Effector memory CD4-positive, alpha-beta T cell (primary cell): Measurements from ENCODE around the gene CHST15.

ENCODE experiments used
- DNase-seq, 3 donors: peaks; one replicate each; pipeline ENCODE4 v3.0.0-alpha.2; 2020
- H3K27ac ChIP-seq: 2 replicates; pipeline ENCODE4 v1.7.0; 2013; ENCODE audit warnings: mild to moderate bottlenecking, low read length, moderate library complexity; ENCODE audit not compliant: insufficient read depth, poor library complexity, severe bottlenecking
- H3K27me3 ChIP-seq: replicated peaks from 2 replicates; pipeline ENCODE4 v1.7.0; 2013; ENCODE audit warnings: mild to moderate bottlenecking, low read length; ENCODE audit not compliant: insufficient read depth, control insufficient read depth, poor library complexity, severe bottlenecking
- H3K36me3 ChIP-seq: 2 replicates; pipeline ENCODE4 v1.7.0; 2013; ENCODE audit warnings: mild to moderate bottlenecking, low read length, moderate library complexity; ENCODE audit not compliant: control insufficient read depth, insufficient read depth
- H3K4me1 ChIP-seq: 2 replicates; pipeline ENCODE4 v1.7.0; 2013; ENCODE audit warnings: low read length, mild to moderate bottlenecking; ENCODE audit not compliant: control insufficient read depth, insufficient read depth, poor library complexity, severe bottlenecking
- H3K4me3 ChIP-seq: 2 replicates; pipeline ENCODE4 v1.7.0; 2013; ENCODE audit warnings: low read length, low read depth, mild to moderate bottlenecking; ENCODE audit not compliant: insufficient read depth, poor library complexity, severe bottlenecking
- H3K9me3 ChIP-seq: 2 replicates; pipeline ENCODE4 v1.7.0; 2013; ENCODE audit warnings: mild to moderate bottlenecking, low read length, moderate library complexity; ENCODE audit not compliant: control insufficient read depth

CHST15 gene

GRCh38 chr10:124025152-124025551 lies 68.2 kb downstream of the CHST15 start:
- no peak overlapping the region for H3K27ac ChIP-seq
- no peak for DNase-seq
- H3K27me3 ChIP-seq = no peaks in the 10 kb centered on the region
- no peaks in the 10 kb centered on the region for H3K9me3 ChIP-seq
- H3K4me1 ChIP-seq = no peaks in the 10 kb centered on the region
- H3K36me3 ChIP-seq = no peaks in the 10 kb centered on the region
- H3K4me3 ChIP-seq = no peak overlapping the region

GRCh38 chr10:124022066-124022465 lies 71.3 kb downstream of the CHST15 start:
- no peak for DNase-seq
- Histone ChIP-seq H3K27ac (no peak overlapping the region), H3K4me1 (no peaks in the 10 kb centered on the region), H3K9me3 (no peaks in the 10 kb centered on the region), H3K36me3 (no peaks in the 10 kb centered on the region), H3K4me3 (no peak overlapping the region), H3K27me3 (no peaks in the 10 kb centered on the region)

- DNase-seq = no peak
- no peaks in the 10 kb centered on the region for H3K36me3 ChIP-seq
- no peak overlapping the region for H3K4me3 ChIP-seq
- H3K9me3 ChIP-seq = no peaks in the 10 kb centered on the region
- no peaks in the 10 kb centered on the region for H3K27me3 ChIP-seq
- H3K4me1 ChIP-seq = no peaks in the 10 kb centered on the region
- H3K27ac ChIP-seq = no peak overlapping the region
These were observed 72.2 kb downstream of the CHST15 start for GRCh38 chr10:124020981-124021815.

GRCh38 chr10:124019886-124020797 lies 73.3 kb downstream of the CHST15 start:
- DNase-seq = no peak
- no peak overlapping the region for H3K27ac ChIP-seq
- no peaks in the 10 kb centered on the region for H3K9me3 ChIP-seq
- H3K27me3 ChIP-seq = no peaks in the 10 kb centered on the region
- H3K36me3 ChIP-seq = no peaks in the 10 kb centered on the region
- no peaks in the 10 kb centered on the region for H3K4me1 ChIP-seq
- H3K4me3 ChIP-seq = no peak overlapping the region

- no peaks in the 10 kb centered on the region for H3K27me3 ChIP-seq
- no peaks in the 10 kb centered on the region for H3K9me3 ChIP-seq
- H3K36me3 ChIP-seq = no peaks in the 10 kb centered on the region
- H3K27ac ChIP-seq = no peak overlapping the region
- H3K4me3 ChIP-seq = no peak overlapping the region
- DNase-seq = no peak
- H3K4me1 ChIP-seq = no peaks in the 10 kb centered on the region
These were observed 74.4 kb downstream of the CHST15 start for GRCh38 chr10:124018886-124019525.

GRCh38 chr10:124017729-124018128 lies 75.7 kb downstream of the CHST15 start:
- no peaks in the 10 kb centered on the region for H3K27me3 ChIP-seq

GRCh38 chr10:124016804-124017375 lies 76.5 kb downstream of the CHST15 start:
- H3K27ac ChIP-seq = no peak overlapping the region
- no peaks in the 10 kb centered on the region for H3K4me1 ChIP-seq
- H3K27me3 ChIP-seq = no peaks in the 10 kb centered on the region
- H3K9me3 ChIP-seq = no peaks in the 10 kb centered on the region
- no peak overlapping the region for H3K4me3 ChIP-seq
- no peaks in the 10 kb centered on the region for H3K36me3 ChIP-seq
- DNase-seq = no peak

More at GRCh38 chr10:124017729-124018128, 75.7 kb downstream of the CHST15 start:
- H3K27ac ChIP-seq = no peak overlapping the region
- no peaks in the 10 kb centered on the region for H3K9me3 ChIP-seq
- no peaks in the 10 kb centered on the region for H3K4me1 ChIP-seq
- no peaks in the 10 kb centered on the region for H3K36me3 ChIP-seq
- no peak for DNase-seq
- H3K4me3 ChIP-seq = no peak overlapping the region

- H3K27ac ChIP-seq = no peak overlapping the region
- no peaks in the 10 kb centered on the region for H3K27me3 ChIP-seq
- H3K4me1 ChIP-seq = no peaks in the 10 kb centered on the region
- no peaks in the 10 kb centered on the region for H3K9me3 ChIP-seq
- no peak for DNase-seq
- H3K4me3 ChIP-seq = no peak overlapping the region
- H3K36me3 ChIP-seq = no peaks in the 10 kb centered on the region
These were observed 77.4 kb downstream of the CHST15 start for GRCh38 chr10:124015991-124016390.

- H3K27me3 ChIP-seq = no peaks in the 10 kb centered on the region
- no peak for DNase-seq
- no peaks in the 10 kb centered on the region for H3K36me3 ChIP-seq
- no peaks in the 10 kb centered on the region for H3K4me1 ChIP-seq
- no peak overlapping the region for H3K4me3 ChIP-seq
- no peaks in the 10 kb centered on the region for H3K9me3 ChIP-seq
- no peak overlapping the region for H3K27ac ChIP-seq
These were observed 78.8 kb downstream of the CHST15 start for GRCh38 chr10:124014416-124015154.
